ENCODE results near the gene ZBTB37.
"Not testable (repeated sequence)": the region's sequence is repeated elsewhere in the genome, so short reads cannot be mapped to it uniquely, and the experiment has no call there.

DNA sequence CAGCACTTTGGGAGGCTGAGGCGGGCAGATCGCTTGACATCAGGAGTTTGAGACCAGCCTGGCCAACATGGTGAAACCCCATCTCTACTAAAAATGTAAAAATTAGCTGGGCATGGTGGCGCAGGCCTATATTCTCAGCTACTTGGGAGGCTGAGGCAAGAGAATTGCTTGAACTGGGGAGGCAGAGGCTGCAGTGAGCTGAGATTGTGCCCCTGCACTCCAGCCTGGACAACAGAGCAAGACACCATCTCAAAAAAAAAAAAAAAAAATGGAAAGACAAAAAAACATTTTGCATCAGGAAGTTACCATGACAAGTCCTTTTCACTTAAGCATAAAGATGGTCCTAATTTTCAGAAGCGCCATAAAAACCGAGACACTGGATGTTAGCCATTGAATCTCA is 62.4 kb downstream of the ZBTB37 start:
- TF ChIP-seq, protein P1, sequence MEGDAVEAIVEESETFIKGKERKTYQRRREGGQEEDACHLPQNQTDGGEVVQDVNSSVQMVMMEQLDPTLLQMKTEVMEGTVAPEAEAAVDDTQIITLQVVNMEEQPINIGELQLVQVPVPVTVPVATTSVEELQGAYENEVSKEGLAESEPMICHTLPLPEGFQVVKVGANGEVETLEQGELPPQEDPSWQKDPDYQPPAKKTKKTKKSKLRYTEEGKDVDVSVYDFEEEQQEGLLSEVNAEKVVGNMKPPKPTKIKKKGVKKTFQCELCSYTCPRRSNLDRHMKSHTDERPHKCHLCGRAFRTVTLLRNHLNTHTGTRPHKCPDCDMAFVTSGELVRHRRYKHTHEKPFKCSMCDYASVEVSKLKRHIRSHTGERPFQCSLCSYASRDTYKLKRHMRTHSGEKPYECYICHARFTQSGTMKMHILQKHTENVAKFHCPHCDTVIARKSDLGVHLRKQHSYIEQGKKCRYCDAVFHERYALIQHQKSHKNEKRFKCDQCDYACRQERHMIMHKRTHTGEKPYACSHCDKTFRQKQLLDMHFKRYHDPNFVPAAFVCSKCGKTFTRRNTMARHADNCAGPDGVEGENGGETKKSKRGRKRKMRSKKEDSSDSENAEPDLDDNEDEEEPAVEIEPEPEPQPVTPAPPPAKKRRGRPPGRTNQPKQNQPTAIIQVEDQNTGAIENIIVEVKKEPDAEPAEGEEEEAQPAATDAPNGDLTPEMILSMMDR (IDR thresholded peaks at IDR 0.05) = not testable (repeated sequence)
- not testable (repeated sequence) for TF ChIP-seq POLR2A (IDR thresholded peaks at IDR 0.05)

Measured in testis (tissue), 2 donors.